AG20443 (cell line): ENCODE results near the gene CCNYL1.
"Not testable (repeated sequence)": the region's sequence is repeated elsewhere in the genome, so short reads cannot be mapped to it uniquely, and the experiment has no call there.

Experiments used
- DNase-seq: peaks from one replicate; pipeline ENCODE4 v3.0.0; 2012; ENCODE audit warnings: low spot score, mixed read lengths

Gene CCNYL1

DNA sequence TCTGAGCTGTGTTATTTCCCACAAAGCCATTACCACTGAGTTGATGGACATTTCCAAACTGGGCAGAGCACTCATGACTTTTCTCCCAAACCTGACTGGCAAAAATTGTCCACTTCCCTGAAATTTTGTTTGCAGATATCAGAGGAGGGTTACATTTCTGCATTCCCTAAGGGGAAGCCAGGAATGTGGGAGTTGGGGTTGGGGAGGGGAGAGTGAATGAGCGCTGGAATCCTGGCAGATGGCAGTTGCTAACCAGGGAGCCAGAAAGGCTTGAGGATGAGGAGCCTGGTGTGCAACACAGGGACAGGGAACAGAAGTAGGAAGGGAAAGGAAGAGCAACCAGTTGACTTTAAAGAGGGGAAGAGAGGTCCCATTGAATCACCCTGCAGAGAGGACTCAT lies 14.0 kb upstream of the CCNYL1 start:
- no peak for DNase-seq

GRCh38 chr2:207698301-207698700 lies 13.1 kb upstream of the CCNYL1 start:
- no peak for DNase-seq

GRCh38 chr2:207704078-207704477 lies 7.4 kb upstream of the CCNYL1 start:
- DNase-seq, result no peak

DNA sequence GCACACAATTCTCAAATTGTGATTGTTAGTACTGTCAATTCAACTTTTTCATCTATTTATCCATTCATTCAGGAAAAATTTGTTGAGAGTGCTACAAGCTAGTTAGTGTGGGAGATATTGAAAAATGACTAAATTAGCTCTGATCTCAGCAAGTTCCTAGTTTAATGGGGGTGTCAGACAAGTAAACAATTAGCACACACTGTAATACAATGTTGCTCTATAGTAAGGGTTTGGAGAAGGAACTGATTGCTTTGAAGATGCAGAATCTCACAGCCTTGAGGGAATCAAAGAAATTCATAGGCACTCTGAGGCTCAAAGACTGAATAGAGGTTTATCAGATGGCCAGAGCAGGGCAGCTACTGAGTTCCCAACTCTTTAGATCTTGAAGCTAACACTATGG lies 6.8 kb upstream of the CCNYL1 start:
- DNase-seq, result no peak

GRCh38 chr2:207706936-207707860 lies 4.2 kb upstream of the CCNYL1 start:
- DNase-seq, result no peak

GRCh38 chr2:207711750-207712530 lies 500 bp downstream of the CCNYL1 start:
- DNase-seq, result peak; percentile 73

DNA sequence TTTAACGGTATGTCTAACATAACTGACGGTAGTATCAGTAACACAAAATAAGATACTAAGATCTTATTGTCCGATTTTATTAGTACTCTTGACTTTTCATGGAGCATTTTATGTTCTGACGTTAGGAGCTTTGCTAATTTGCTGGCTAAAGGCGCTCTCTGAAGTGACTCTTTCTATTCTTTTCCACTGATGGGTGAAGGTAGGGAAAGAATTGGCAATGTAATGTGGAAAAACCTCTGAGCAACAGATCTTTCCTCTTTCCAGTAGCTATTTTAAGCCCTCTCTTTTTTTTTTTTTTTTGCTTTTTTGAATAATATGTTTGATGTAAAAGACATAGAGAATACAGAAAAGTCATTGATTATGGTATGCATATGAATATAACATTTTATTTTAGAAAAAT lies 4.6 kb downstream of the CCNYL1 start:
- DNase-seq, result no peak

- DNase-seq, result no peak
Observed at GRCh38 chr2:207718521-207718920, 7.1 kb downstream of the CCNYL1 start.

DNA sequence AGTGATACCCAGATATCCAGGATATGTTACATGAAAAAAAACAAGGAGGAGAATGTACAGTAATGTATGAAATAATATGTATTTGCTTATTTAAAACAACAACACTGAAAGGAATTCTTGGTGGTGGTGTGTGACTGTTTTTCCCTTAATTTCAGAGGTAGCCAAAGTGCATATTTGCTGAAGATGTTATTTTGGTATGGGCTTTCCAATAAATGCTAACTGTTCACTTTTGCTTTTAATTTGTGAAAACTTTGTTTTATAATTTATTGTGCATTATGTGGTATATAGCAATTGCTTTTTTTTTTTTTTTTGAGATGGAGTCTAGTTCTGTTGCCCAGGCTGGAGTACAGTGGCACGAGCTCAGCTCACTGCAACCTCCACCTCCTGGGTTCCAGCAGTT lies 7.6 kb downstream of the CCNYL1 start:
- no peak for DNase-seq

GRCh38 chr2:207719655-207720054 lies 8.2 kb downstream of the CCNYL1 start:
- not testable (repeated sequence) for DNase-seq

DNA sequence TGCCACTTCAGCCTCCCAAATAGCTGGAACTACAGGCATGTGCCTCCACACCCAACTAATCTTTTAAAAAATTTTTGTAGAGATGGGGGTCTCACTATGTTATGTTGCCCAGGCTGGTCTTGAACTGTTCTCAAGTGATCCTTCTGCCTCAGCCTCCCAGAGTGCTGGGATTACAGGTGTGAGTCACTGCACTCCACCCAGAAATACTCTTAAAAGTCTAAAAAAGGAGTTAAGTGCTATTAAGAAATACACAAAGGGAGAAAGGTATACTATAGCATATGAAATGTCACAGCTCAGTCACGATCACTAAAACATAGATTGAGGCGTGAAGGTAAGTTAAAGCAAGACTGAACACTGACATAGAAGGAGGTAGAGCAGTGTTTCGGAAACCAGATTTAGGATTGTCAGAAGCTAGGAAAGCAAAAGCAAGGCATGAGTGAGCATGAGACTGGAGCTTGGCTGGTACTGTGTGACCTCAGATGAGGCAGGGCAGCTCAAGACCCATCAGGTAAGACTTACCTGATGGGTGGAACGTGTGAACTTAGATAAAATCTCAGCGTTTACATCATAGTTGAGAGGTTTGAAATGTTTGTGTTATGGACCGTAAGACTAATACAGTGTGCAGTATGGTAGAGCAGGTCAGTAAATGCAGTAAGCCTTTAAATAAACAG lies 9.2 kb downstream of the CCNYL1 start:
- no peak for DNase-seq

DNA sequence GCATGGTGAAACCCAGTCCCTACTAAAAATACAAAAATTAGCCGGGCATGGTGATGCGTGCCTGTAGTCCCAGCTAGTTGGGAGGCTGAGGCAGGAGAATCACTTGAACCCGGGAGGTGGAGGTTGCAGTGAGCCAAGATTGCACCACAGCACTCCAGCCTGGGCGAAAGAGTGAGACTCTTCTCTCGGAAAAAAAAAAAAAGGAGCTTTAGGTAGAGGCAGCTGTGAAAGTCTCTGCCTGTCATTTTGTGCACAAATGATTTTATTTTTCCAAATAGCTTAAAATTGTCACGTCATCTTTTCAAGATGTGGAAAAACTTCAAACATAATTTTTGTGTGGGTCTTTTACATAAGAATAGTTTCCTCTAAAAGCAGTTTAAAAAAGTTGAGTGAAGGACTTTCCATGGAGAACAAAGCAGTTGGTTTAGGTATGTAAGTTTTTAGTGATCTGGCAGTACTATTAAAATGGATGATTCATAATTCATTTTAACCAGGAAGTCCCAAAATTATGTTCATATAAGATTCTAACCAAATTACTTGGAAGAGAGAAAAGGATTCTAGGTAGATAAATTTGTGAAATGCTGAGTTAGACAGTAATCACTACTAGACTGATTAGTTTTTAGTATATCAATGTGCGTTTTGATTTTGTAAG lies 11.5 kb downstream of the CCNYL1 start:
- no peak for DNase-seq

DNA sequence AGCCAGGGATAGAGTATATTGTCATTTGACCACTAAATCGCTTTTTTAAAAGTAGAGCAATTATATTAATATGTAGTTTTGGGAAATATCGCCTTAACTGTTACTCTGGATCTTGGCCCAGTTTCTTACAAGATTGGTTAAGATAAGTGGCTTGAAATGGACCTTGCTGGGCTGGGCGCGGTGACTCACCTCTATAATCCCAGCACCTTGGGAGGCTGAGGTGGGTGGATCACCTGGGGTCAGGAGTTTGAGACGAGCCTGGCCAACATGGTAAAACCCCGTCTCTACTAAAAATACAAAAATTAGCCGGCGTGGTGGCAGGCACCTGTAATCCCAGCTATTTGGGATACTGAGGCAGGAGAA lies 12.0 kb downstream of the CCNYL1 start:
- DNase-seq, result not testable (repeated sequence)

DNA sequence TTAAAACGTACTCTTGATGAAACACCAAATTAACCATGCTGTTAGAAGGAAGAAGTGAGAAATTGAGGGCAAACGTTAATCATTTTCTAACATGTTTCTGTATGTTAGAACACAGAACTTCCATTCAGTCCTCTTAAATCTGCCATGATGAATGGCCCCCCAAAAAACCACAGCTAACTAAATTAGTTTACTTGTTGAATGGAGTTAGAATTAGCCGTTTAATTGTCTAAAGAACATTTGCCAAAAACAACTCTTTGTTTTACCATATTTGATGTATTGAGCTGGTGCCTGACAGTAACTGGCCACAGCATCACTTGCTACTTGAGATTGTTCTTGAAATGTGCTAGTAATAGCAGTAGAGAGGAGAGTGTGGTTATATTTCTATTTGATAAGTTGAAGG lies 12.7 kb downstream of the CCNYL1 start:
- no peak for DNase-seq

DNA sequence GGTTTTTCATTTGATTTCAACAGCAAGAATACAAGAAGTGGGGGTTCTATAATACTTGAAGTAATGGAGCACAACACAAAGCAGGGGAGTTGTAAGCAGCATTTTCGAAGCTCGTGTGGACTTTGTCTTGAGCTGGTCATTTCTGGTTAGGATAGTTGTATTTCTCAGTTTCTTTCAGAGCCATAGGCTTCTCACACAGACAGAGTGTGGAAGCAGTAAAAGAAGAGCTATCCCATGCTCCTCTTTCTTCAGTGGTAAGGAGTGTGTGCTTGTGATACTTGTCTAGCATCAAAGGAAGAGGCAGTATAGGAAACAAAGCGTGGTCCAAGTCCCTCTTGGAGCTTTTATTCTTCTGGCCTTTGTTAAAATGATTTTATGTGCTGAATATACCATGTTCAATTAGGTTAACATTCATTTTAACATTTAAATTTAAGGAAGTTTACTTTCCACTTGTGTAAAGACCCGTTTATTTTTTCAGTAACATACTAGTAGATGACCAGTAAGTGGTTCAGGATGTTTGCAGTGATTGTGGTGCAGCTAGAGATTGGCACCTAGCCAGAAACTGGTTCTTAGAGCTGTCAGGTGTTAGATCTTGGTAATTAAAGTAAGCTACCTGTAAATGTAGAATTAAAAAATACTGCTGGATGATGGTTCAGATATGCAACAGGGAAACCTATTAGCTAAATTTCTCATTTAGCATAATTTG lies 14.6 kb downstream of the CCNYL1 start:
- no peak for DNase-seq

DNA sequence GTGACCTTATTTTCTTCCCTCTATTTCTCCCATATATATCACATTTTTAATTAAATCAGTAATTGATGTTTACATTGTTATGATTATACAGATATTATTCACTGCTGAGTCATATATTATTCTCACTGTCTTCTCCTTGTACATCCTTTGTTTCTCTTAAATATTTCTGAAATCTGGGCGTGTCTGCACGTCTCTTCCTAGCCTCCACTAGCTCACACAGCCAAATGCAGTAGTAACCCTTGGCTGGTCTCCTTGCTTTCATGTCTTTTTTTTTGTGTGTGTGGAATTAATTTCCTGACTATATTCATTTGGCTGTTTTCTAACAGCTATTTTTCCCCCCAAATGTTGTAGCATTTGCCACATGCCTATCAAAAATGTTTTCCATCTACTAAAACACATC lies 15.8 kb downstream of the CCNYL1 start:
- DNase-seq, result peak; percentile 56

- no peak for DNase-seq
Observed at GRCh38 chr2:207729465-207729998, 18.1 kb downstream of the CCNYL1 start.

DNA sequence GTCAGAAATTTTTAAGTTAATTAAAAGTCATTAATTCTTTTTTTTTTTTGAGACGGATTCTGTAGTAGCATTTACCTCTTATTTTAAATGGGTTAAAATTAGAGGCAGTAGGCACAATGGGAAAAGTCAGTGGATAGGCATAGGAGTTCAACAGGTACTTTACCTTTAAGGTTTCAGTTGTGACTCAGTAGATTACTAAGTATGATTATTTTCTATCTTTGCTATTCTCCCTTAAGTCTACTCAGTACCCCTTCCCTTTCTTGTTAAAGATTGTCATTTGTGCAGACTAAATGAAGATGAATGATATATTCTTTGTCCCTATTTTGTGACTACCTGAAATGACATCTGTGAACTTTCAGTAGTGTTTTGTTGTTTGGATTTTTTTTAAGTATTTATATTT lies 19.7 kb downstream of the CCNYL1 start:
- no peak for DNase-seq

DNA sequence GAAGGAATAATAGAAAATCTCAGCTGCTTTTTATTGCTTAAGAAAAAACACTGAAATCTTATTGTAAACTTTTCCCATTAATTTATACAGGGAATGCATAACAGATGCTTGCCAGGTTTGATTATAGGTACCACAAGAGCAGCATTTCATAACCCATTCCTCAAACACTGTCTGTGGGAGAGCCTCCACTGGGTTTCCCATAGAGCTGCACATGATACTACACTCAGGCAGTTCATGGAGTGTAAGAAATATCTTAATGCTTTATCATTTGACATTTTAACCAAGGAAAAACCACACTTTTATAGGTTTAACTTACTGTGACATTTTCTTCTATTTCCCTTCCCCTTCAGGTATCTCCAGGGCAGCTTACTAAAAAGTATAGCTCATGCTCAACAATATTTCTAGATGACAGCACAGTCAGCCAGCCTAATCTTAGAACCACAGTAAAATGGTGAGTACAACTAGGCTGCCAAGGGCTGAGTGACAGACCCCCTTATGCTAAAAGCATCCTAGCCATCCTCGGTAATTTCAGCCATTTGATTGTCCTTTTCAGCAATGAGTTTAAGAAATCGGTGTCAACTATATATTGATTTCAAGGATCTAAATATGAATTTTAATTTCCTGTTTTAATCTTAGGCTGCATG lies 22.3 kb downstream of the CCNYL1 start:
- no peak for DNase-seq

DNA sequence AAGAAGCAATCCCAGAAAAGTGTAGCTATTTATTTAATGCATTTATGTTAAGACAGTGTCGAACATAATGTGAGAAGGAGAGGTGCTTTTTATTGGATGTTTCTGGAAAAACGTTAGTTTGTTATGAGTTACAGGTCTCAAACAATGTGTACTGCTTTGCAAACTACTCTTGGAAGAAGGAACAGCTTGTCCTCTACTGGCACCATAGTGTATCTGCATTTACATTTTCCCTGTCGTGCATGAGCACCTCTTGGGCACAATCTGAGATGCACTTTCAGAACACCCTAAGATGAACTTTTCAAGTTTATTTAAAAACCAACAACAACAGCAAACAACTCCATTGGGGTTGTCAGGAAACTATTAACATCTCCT lies 22.8 kb downstream of the CCNYL1 start:
- DNase-seq, result peak; percentile 22
